H9 (cell line): ENCODE results near the gene OLA1. TPM values are rescaled to one million over a fixed set of nuclear protein-coding genes. Genes with fewer than 3 reads are reported as not detected.

ENCODE experiments used
- DNase-seq: peaks from one replicate; pipeline ENCODE4 v3.0.0-alpha.2; 2017
- H2AFZ ChIP-seq: one replicate; pipeline ENCODE4 v1.6.1; 2013; ENCODE audit warnings: mild to moderate bottlenecking, low read length, control low read depth, moderate library complexity
- H2AK5ac ChIP-seq: 2 replicates; pipeline ENCODE4 v1.6.1; 2013; ENCODE audit warnings: low read length, control low read depth, mixed read lengths; ENCODE audit not compliant: insufficient read length
- H2BK120ac ChIP-seq: one replicate; pipeline ENCODE4 v1.6.1; 2013; ENCODE audit warnings: low read depth, mild to moderate bottlenecking, low read length, control low read depth, inconsistent platforms; ENCODE audit not compliant: poor library complexity, severe bottlenecking
- H2BK12ac ChIP-seq: 2 replicates; pipeline ENCODE4 v1.6.1; 2013; ENCODE audit warnings: low read length, control low read depth, mixed read lengths, low read depth; ENCODE audit not compliant: insufficient read length
- H2BK15ac ChIP-seq: 2 replicates; pipeline ENCODE4 v1.6.1; 2013; ENCODE audit warnings: low read depth, low read length, control low read depth
- H2BK20ac ChIP-seq: one replicate; pipeline ENCODE4 v1.6.1; 2013; ENCODE audit warnings: low read depth, mild to moderate bottlenecking, low read length, control low read depth, inconsistent platforms; ENCODE audit not compliant: poor library complexity, severe bottlenecking
- H2BK5ac ChIP-seq: 2 replicates; pipeline ENCODE4 v1.6.1; 2013; ENCODE audit warnings: low read length, control low read depth, mixed read lengths; ENCODE audit not compliant: insufficient read length
- H3K14ac ChIP-seq: 2 replicates; pipeline ENCODE4 v1.6.1; 2013; ENCODE audit warnings: low read length, control low read depth; ENCODE audit not compliant: insufficient read depth
- H3K18ac ChIP-seq: 2 replicates; pipeline ENCODE4 v1.6.1; 2013; ENCODE audit warnings: low read depth, mild to moderate bottlenecking, mixed read lengths, low read length, control low read depth; ENCODE audit not compliant: insufficient read length
- H3K23ac ChIP-seq: 2 replicates; pipeline ENCODE4 v1.6.1; 2013; ENCODE audit warnings: low read length, control low read depth, mixed read lengths, low read depth; ENCODE audit not compliant: insufficient read length
- H3K23me2 ChIP-seq: 2 replicates; pipeline ENCODE4 v1.6.1; 2013; ENCODE audit warnings: low read depth, mild to moderate bottlenecking, mixed read lengths, low read length, control low read depth; ENCODE audit not compliant: insufficient read length, poor library complexity, severe bottlenecking
- H3K27ac ChIP-seq: 2 replicates; pipeline ENCODE4 v1.5.1; 2013; ENCODE audit warnings: low read length, control low read depth, mixed read lengths, low read depth; ENCODE audit not compliant: insufficient read length
- H3K27me3 ChIP-seq: 2 replicates; pipeline ENCODE4 v1.6.1; 2013; ENCODE audit warnings: low read length, control low read depth, inconsistent platforms; ENCODE audit not compliant: insufficient read depth
- H3K4ac ChIP-seq: 2 replicates; pipeline ENCODE4 v1.6.1; 2013; ENCODE audit warnings: low read depth, mild to moderate bottlenecking, control low read depth, inconsistent platforms, low read length, moderate library complexity
- H3K4me1 ChIP-seq: 2 replicates; pipeline ENCODE4 v1.6.1; 2013; ENCODE audit warnings: low read length, control low read depth, inconsistent platforms; ENCODE audit not compliant: insufficient read depth
- H3K4me2 ChIP-seq: 2 replicates; pipeline ENCODE4 v1.6.1; 2013; ENCODE audit warnings: low read length, control low read depth, mixed read lengths; ENCODE audit not compliant: insufficient read length, insufficient read depth
- H3K56ac ChIP-seq: 2 replicates; pipeline ENCODE4 v1.6.1; 2013; ENCODE audit warnings: low read depth, mild to moderate bottlenecking, mixed read lengths, low read length, control low read depth; ENCODE audit not compliant: insufficient read length
- H3K79me1 ChIP-seq: 2 replicates; pipeline ENCODE4 v1.6.1; 2013; ENCODE audit warnings: low read depth, mild to moderate bottlenecking, moderate library complexity, low read length, control low read depth, inconsistent platforms; ENCODE audit not compliant: insufficient read depth, poor library complexity, severe bottlenecking
- H3K79me2 ChIP-seq: 2 replicates; pipeline ENCODE4 v1.6.1; 2013; ENCODE audit warnings: low read length, control low read depth, inconsistent platforms; ENCODE audit not compliant: insufficient read depth
- H3K9ac ChIP-seq: 2 replicates; pipeline ENCODE4 v1.6.1; 2013; ENCODE audit warnings: low read length, control low read depth, mixed read lengths; ENCODE audit not compliant: insufficient read length; ENCODE audit errors: extremely low read depth
- H3K9me3 ChIP-seq: one replicate; pipeline ENCODE4 v1.6.1; 2013; ENCODE audit warnings: low read depth, low read length, inconsistent platforms; ENCODE audit not compliant: control insufficient read depth
- H3T11ph ChIP-seq: one replicate; pipeline ENCODE4 v1.6.1; 2013; ENCODE audit warnings: mild to moderate bottlenecking, low read length, control low read depth, inconsistent platforms
- H4K20me1 ChIP-seq: one replicate; pipeline ENCODE4 v1.6.1; 2013; ENCODE audit not compliant: control insufficient read depth, insufficient read length, insufficient read depth
- H4K5ac ChIP-seq: 2 replicates; pipeline ENCODE4 v1.6.1; 2013; ENCODE audit warnings: low read depth, mild to moderate bottlenecking, mixed read lengths, low read length, control low read depth; ENCODE audit not compliant: insufficient read length
- H4K8ac ChIP-seq: replicated peaks from 2 replicates; pipeline ENCODE4 v1.6.1; 2013; ENCODE audit warnings: low read length, control low read depth, mixed read lengths, low read depth; ENCODE audit not compliant: insufficient read length
- H4K91ac ChIP-seq: 2 replicates; pipeline ENCODE4 v1.6.1; 2013; ENCODE audit warnings: low read depth, mild to moderate bottlenecking, moderate library complexity, mixed read lengths, low read length, control low read depth; ENCODE audit not compliant: insufficient read length
- H3K27ac Mint-ChIP-seq, 3 experiments: 2 replicates in 2 of 3; 3 replicates in 1 of 3; pipeline ENCODE4 v1.8.0; 2020 to 2021; ENCODE audit warnings: mixed read lengths in 3 of 3, mild to moderate bottlenecking in 1 of 3, moderate library complexity in 1 of 3
- H3K27me3 Mint-ChIP-seq: 2 replicates; pipeline ENCODE4 v1.8.0; 2021; ENCODE audit warnings: low read depth, mild to moderate bottlenecking, moderate library complexity, mixed read lengths
- H3K36me3 Mint-ChIP-seq, 3 experiments: 2 replicates in 2 of 3; 3 replicates in 1 of 3; pipeline ENCODE4 v1.8.0; 2020 to 2021; ENCODE audit warnings: low read depth in 3 of 3, mixed read lengths in 3 of 3; ENCODE audit not compliant: insufficient read depth in 1 of 3
- H3K4me1 Mint-ChIP-seq, 2 experiments: 2 replicates each; pipeline ENCODE4 v1.8.0; 2020; ENCODE audit warnings: mixed read lengths in 2 of 2
- H3K4me3 Mint-ChIP-seq, 2 experiments: 2 replicates in 1 of 2; 3 replicates in 1 of 2; pipeline ENCODE4 v1.8.0; 2020 to 2021; ENCODE audit warnings: mild to moderate bottlenecking in 2 of 2, mixed read lengths in 2 of 2, moderate library complexity in 1 of 2
- H3K9me3 Mint-ChIP-seq, 2 experiments: 2 replicates in 1 of 2; 3 replicates in 1 of 2; pipeline ENCODE4 v1.8.0; 2020; ENCODE audit warnings: mild to moderate bottlenecking in 2 of 2, mixed read lengths in 2 of 2, moderate library complexity in 1 of 2
- CTCF ChIP-seq: fragments of 200-600 bp; sonication (generic); conservative IDR thresholded peaks from 3 replicates; pipeline ENCODE4 v1.8.0; 2021; ENCODE audit warnings: antibody characterized with exemption, mild to moderate bottlenecking
- WGBS: extraction: QIAGEN DNeasy Blood & Tissue Kit; methylation state at CpG from one replicate; pipeline ENCODE4 v1.1.7; 2013; ENCODE audit warnings: missing lambda C conversion rate, low lambda C conversion rate, mixed read lengths; ENCODE audit not compliant: insufficient read length; ENCODE audit errors: extremely low coverage; 5-methylcytosine and 5-hydroxymethylcytosine counted together
- total RNA-seq: library from RNA; stranded (reverse); gene quantifications from 2 replicates; pipeline ENCODE4 v1.2.1, GENCODE V29; 2021

Gene OLA1
- total RNA-seq, 1 experiment from 2014 or later = 133 TPM

- no peak overlapping the region for H3K27ac ChIP-seq
- no peaks in the 10 kb centered on the region for H3K27me3 Mint-ChIP-seq
- no peaks in the 10 kb centered on the region for H3K27me3 ChIP-seq
- no peak overlapping the region for H2AFZ ChIP-seq
- no peak overlapping the region for H4K91ac ChIP-seq
- H3K9ac ChIP-seq = no peak overlapping the region
- H2BK20ac ChIP-seq = no peak overlapping the region
- DNase-seq = no peak
- TF ChIP-seq CTCF = no peak
- H2BK15ac ChIP-seq = no peak overlapping the region
- H3K4ac ChIP-seq = no peak overlapping the region
- H4K5ac ChIP-seq = no peak overlapping the region
- peaks cover 4% of the 10 kb centered on the region for H3K79me1 ChIP-seq
- H3K4me2 ChIP-seq = no peak overlapping the region
- H2AK5ac ChIP-seq = no peak overlapping the region
- no peak overlapping the region for H3K18ac ChIP-seq
- peaks cover 12 to 13% of the 10 kb centered on the region in 2 experiments for H3K4me1 Mint-ChIP-seq
- H3K56ac ChIP-seq = no peak overlapping the region
- H2BK12ac ChIP-seq = no peak overlapping the region
- H3K79me2 ChIP-seq = no peaks in the 10 kb centered on the region
- no peak overlapping the region for H2BK5ac ChIP-seq
- H3K14ac ChIP-seq = no peak overlapping the region
- no peaks in the 10 kb centered on the region for H3K9me3 Mint-ChIP-seq
- H3K4me3 Mint-ChIP-seq = no peak overlapping the region
- H3T11ph ChIP-seq = no peak overlapping the region
- H3K27ac Mint-ChIP-seq = peak overlapping the region in 2 of 3 experiments; percentile 56 to 84; a peak in 5 of 7 replicates
- H4K20me1 ChIP-seq = no peaks in the 10 kb centered on the region
- no CpG with 5 or more reads among the region's 1 CpG for WGBS
- peaks cover 3 to 7% (median 7%) of the 10 kb centered on the region in 3 experiments; a peak in 5 of 7 replicates for H3K36me3 Mint-ChIP-seq
- H3K9me3 ChIP-seq = no peaks in the 10 kb centered on the region
- H2BK120ac ChIP-seq = no peak overlapping the region
- no peaks in the 10 kb centered on the region for H3K23me2 ChIP-seq
- H3K4me1 ChIP-seq = no peaks in the 10 kb centered on the region
- H3K23ac ChIP-seq = no peak overlapping the region
- no peak overlapping the region for H4K8ac ChIP-seq
Observed at GRCh38 chr2:174217869-174218268, 30.5 kb downstream of the OLA1 start.
